Ovary (tissue), 3 donors: ENCODE results near the gene IGFBPL1.

Experiments
- CTCF ChIP-seq, 3 donors: fragments of 450-650 bp in 2 of 3; fragments of 200-600 bp in 1 of 3; IDR thresholded peaks; one replicate each; pipeline versions ENCODE4 v1.5.1 to v1.8.0; 2016 to 2022; ENCODE audit warnings: antibody characterized with exemption in 3 of 3, mild to moderate bottlenecking in 1 of 3
- POLR2A ChIP-seq: fragments of 450-650 bp; IDR thresholded peaks from one replicate; pipeline ENCODE4 v1.6.1; 2017; ENCODE audit warnings: antibody characterized with exemption, mild to moderate bottlenecking, moderate library complexity
- donor health status: DM: no; HTN: no; CAD: no.

DNA sequence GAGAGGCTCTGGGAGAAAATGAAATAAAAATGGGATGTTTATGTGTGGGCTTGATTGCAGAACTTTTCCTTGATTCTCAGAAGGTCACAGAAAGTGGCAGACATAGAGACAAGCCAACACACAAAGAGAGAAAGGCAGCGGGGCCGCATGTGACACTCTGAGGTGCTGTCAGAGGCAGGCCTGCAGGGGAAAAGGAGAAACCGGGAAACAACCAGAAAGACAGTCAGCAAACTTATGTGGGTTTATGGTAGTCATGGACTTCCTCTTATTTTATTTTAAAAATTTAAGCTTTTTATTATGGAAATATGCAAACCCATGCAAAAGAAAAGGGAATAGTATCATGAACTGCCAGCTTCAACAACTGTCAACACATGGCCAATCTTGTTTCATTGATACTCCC lies 16.3 kb upstream of the IGFBPL1 start:
- TF ChIP-seq CTCF (IDR thresholded peaks at IDR 0.05) (no peak), POLR2A (no peak)
